OCI-LY7 (cell line): Measurements from ENCODE around the gene CD59. TPM values are rescaled to one million over a fixed set of nuclear protein-coding genes. Genes with fewer than 3 reads are reported as not detected.

Experiments
- BruUV-seq: library from RNA; stranded (reverse); fragments of 400-500 nt; replicated peaks from 2 replicates; lab custom pipeline; 2021; lab: Mats Ljungman, UMichigan
- CTCF ChIA-PET: fragments of 300-600 bp; sonication (Branson Sonifier 250); formaldehyde crosslinking; loops from one replicate; lab custom pipeline; 2022; ENCODE audit warnings: antibody characterized with exemption; ENCODE audit not compliant: unreplicated experiment; lab: Charles Lee
- POLR2A ChIA-PET: fragments of 300-600 bp; sonication (Branson Sonifier 250); formaldehyde crosslinking; loops from one replicate; lab custom pipeline; 2022; ENCODE audit warnings: antibody characterized with exemption; lab: Charles Lee
- DNase-seq: peaks from one replicate; pipeline ENCODE4 v3.0.0-alpha.2; 2015; ENCODE audit warnings: low spot score
- H2AFZ ChIP-seq: fragments of 200-600 bp; sonication (generic), shearing (Covaris generic); 2 replicates; pipeline ENCODE4 v1.6.1; 2014; ENCODE audit warnings: mild to moderate bottlenecking, antibody characterized with exemption, low read length, moderate library complexity
- H3K27ac ChIP-seq: fragments of 200-600 bp; sonication (generic); 2 replicates; pipeline ENCODE4 v1.5.1; 2014; ENCODE audit warnings: mixed run types, low read depth, mild to moderate bottlenecking, moderate library complexity, low read length, inconsistent platforms; ENCODE audit not compliant: poor library complexity, severe bottlenecking
- H3K36me3 ChIP-seq: fragments of 200-600 bp; sonication (generic); 2 replicates; pipeline ENCODE4 v1.6.1; 2014; ENCODE audit warnings: mild to moderate bottlenecking, antibody characterized with exemption, low read length, moderate library complexity, mixed read lengths; ENCODE audit not compliant: insufficient read depth
- H3K4me1 ChIP-seq: fragments of 200-600 bp; sonication (generic); 2 replicates; pipeline ENCODE4 v1.5.1; 2014; ENCODE audit warnings: mild to moderate bottlenecking, low read length; ENCODE audit not compliant: insufficient read depth, poor library complexity, severe bottlenecking
- H3K4me2 ChIP-seq: fragments of 200-600 bp; sonication (generic); 2 replicates; pipeline ENCODE4 v1.6.1; 2014; ENCODE audit warnings: mild to moderate bottlenecking, low read length
- H3K4me3 ChIP-seq: fragments of 200-600 bp; sonication (generic); 2 replicates; pipeline ENCODE4 v1.5.1; 2014; ENCODE audit warnings: mild to moderate bottlenecking, low read depth, low read length; ENCODE audit not compliant: poor library complexity, severe bottlenecking
- H3K79me2 ChIP-seq: fragments of 200-600 bp; sonication (generic); 2 replicates; pipeline ENCODE4 v1.6.1; 2016; ENCODE audit warnings: low read depth, mild to moderate bottlenecking, low read length, moderate library complexity, mixed read lengths; ENCODE audit not compliant: insufficient read depth
- H3K9me2 ChIP-seq: fragments of 200-600 bp; sonication (generic); 2 replicates; pipeline ENCODE4 v1.6.1; 2016; ENCODE audit warnings: mild to moderate bottlenecking, low read length, mixed read lengths; ENCODE audit not compliant: insufficient read depth
- H3K9me3 ChIP-seq: fragments of 200-600 bp; sonication (generic); 2 replicates; pipeline ENCODE4 v1.6.1; 2014; ENCODE audit warnings: mild to moderate bottlenecking, mixed run types, low read length, mixed read lengths
- H4K20me1 ChIP-seq: fragments of 200-600 bp; sonication (generic); 2 replicates; pipeline ENCODE4 v1.6.1; 2014; ENCODE audit warnings: mild to moderate bottlenecking, antibody characterized with exemption, low read length, moderate library complexity, mixed read lengths; ENCODE audit not compliant: insufficient read depth
- CTCF ChIP-seq: fragments of 200-600 bp; sonication (generic); conservative IDR thresholded peaks from 2 replicates; pipeline ENCODE4 v1.5.1; 2014; ENCODE audit warnings: mild to moderate bottlenecking, antibody characterized with exemption, low read length, moderate library complexity, mixed read lengths
- EZH2phosphoT487 ChIP-seq: fragments of 200-600 bp; sonication (generic); IDR thresholded peaks from 2 replicates; pipeline ENCODE4 v1.6.1; 2018; ENCODE audit warnings: low read depth, borderline replicate concordance, mild to moderate bottlenecking, mixed run types, antibody characterized with exemption, low read length, moderate library complexity, mixed read lengths
- intact Hi-C: fragments of 100-400 bp; cut with micrococcal nuclease; formaldehyde crosslinking; loops from one replicate; pipeline ENCODE4 v1.10.0; 2022; ENCODE audit not compliant: unreplicated experiment
- total RNA-seq, 2 experiments: library from RNA; depleted of rRNA in 1 of 2; stranded (reverse); fragments of >200 nt in 1 of 2; shearing (Covaris generic) in 1 of 2; gene quantifications; 2 replicates each; pipeline ENCODE4 v1.2.3, GENCODE V29; 2014 to 2022

Gene CD59
- total RNA-seq, 2 experiments from 2014 or later: 20.2 to 35.5 TPM

GRCh38 chr11:33741806-33742205, 5.6 kb upstream of the CD59 start:
- Histone ChIP-seq H2AFZ (no peak overlapping the region), H3K4me3 (no peak overlapping the region), H3K79me2 (no peaks in the 10 kb centered on the region), H3K9me3 (no peaks in the 10 kb centered on the region), H3K27ac (no peak overlapping the region), H3K4me2 (no peak overlapping the region), H3K4me1 (no peaks in the 10 kb centered on the region), H4K20me1 (no peaks in the 10 kb centered on the region), H3K9me2 (no peaks in the 10 kb centered on the region), H3K36me3 (no peaks in the 10 kb centered on the region)
- no peak for DNase-seq
- no peak for TF ChIP-seq EZH2phosphoT487
- no peak for TF ChIP-seq CTCF
- intact Hi-C loops: loop anchor here (2.0 kb wide), 1 partner anchor 379 kb away; no protein-coding TSS in a partner anchor
- CTCF ChIA-PET: interaction anchor here (1.0 to 1.6 kb wide), 6 partner anchors 18 to 576 kb away, joined by 3 to 20 read pairs (median 4); partner anchors contain the start of gene C11orf91
- no TSS peak for BruUV-seq
- POLR2A ChIA-PET: interaction anchor here (0.6 to 1.7 kb wide), 7 partner anchors 16 to 377 kb away, joined by 3 to 5 read pairs (median 4); no protein-coding TSS in a partner anchor

GRCh38 chr11:33737362-33737821, 1.2 kb upstream of the CD59 start:
- intact Hi-C loops: loop anchor here (5.0 kb wide), 3 partner anchors 360 to 575 kb away; partner anchors contain the start of genes CSTF3, HIPK3 and KIAA1549L
- TF ChIP-seq CTCF (no peak), EZH2phosphoT487 (no peak)
- BruUV-seq: no TSS peak
- DNase-seq: no peak
- H3K79me2 ChIP-seq: peaks cover 8% of the 10 kb centered on the region; the same call in 1 of the 2 replicates
- CTCF ChIA-PET: no interaction called here
- H3K9me2 ChIP-seq: no peaks in the 10 kb centered on the region
- H4K20me1 ChIP-seq: peaks cover 3% of the 10 kb centered on the region; the same call in 1 of the 2 replicates
- H3K4me1 ChIP-seq: peaks cover 11% of the 10 kb centered on the region
- no peak overlapping the region for H3K4me3 ChIP-seq
- H3K27ac ChIP-seq: no peak overlapping the region
- no peaks in the 10 kb centered on the region for H3K9me3 ChIP-seq
- POLR2A ChIA-PET: interaction anchor here (0.6 to 2.1 kb wide), 4 partner anchors 22 to 1405 kb away, joined by 3 to 5 read pairs (median 3); partner anchors contain the start of gene C11orf91
- H3K4me2 ChIP-seq: no peak overlapping the region
- H2AFZ ChIP-seq: peak overlapping the region; percentile 97; the same call in 1 of the 2 replicates
- H3K36me3 ChIP-seq: peaks cover 5% of the 10 kb centered on the region; the same call in 1 of the 2 replicates
